ENCODE data around the gene TMEM219.

TMEM219 gene

DNA sequence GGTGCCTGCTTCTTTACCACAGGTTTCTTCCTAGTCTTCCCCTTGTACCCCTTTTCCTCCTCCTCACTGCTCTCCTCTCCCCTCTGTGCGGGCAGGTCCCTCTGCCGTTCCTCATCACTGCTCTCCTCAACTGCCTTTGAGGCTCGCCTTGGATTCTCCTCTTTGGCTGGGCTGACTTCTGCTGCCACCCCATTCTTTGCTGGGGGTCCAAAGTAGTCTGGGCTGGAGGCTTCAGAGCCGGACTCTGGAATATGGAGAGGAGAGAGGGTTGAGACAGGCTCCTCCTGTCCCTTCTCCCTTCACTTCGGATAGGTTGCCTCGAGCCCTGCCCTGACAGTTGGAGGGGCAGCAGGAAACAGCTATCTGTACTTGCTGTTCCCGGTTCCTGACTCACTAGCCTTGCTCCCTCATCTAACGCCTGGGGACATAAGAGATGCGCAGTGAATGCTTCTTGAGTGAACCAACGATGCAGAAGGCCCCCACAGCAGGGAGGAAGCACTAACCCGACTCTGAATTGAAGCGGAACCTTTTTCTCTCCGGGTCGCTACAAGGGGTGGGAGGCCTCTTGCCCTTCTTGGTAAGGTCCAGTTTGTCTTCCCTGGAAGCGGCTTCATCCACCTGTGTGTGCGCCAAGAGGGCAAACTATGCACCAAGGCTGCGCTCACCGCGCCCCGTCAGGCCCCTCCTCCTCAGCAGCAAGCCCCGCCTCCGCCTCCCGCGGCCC is 32.9 kb downstream of the TMEM219 start:
- Histone ChIP-seq H3K9me3 (ENCODE audit: severe bottlenecking) (no peaks in the 10 kb centered on the region), H3K36me3 (ENCODE audit: low read depth) (peaks cover 24% of the 10 kb centered on the region), H3K27me3 (ENCODE audit: insufficient read depth, poor library complexity, severe bottlenecking) (no peaks in the 10 kb centered on the region), H3K4me1 (ENCODE audit: insufficient read depth, poor library complexity, severe bottlenecking) (peaks cover 5% of the 10 kb centered on the region), H3K4me3 (ENCODE audit: severe bottlenecking) (peak overlapping the region; percentile 77), H3K27ac (ENCODE audit: poor library complexity, severe bottlenecking) (peak overlapping the region; percentile 89)
- DNase-seq (ENCODE audit: low spot score) (peak; percentile 75), ATAC-seq (ENCODE audit: low read depth) (peak; percentile 68)
- TF ChIP-seq, protein P1, sequence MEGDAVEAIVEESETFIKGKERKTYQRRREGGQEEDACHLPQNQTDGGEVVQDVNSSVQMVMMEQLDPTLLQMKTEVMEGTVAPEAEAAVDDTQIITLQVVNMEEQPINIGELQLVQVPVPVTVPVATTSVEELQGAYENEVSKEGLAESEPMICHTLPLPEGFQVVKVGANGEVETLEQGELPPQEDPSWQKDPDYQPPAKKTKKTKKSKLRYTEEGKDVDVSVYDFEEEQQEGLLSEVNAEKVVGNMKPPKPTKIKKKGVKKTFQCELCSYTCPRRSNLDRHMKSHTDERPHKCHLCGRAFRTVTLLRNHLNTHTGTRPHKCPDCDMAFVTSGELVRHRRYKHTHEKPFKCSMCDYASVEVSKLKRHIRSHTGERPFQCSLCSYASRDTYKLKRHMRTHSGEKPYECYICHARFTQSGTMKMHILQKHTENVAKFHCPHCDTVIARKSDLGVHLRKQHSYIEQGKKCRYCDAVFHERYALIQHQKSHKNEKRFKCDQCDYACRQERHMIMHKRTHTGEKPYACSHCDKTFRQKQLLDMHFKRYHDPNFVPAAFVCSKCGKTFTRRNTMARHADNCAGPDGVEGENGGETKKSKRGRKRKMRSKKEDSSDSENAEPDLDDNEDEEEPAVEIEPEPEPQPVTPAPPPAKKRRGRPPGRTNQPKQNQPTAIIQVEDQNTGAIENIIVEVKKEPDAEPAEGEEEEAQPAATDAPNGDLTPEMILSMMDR (IDR thresholded peaks at IDR 0.05; ENCODE audit: poor library complexity, severe bottlenecking) = no peak

DNA sequence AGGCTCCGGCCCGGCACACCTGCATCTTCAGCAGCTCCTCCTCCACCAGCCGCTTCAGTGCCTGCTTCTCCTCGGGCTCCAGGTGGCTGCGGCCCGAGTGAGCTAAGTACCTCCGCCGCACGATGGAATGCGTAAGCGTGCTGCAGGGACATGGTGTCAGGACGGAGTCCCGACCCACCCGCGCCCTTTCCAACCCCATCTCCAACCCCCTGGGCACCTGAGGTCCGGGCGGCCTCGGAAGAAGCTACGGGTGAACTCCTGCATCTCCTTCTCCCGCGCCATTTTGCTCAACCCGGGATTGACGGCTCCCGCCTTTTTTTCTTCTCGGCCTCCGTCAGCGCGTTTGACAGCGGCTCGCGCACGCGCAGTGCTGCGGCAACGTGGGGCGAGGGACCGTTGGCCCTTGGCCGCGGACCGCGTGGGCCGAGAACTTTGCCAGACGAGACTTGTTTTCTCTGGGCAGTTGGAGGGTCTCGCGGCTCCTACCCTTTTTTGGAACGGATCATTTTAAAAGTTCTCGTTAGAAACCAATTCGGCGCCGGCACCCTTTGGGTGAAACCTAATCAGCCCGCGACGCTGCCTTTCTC is 33.5 kb downstream of the TMEM219 start, which contains the start of gene HIRIP3:
Gene HIRIP3 (minus strand): TSS at position 294 of the 587 bp plus-strand sequence. CDS start 12 bp downstream, at position 282.
- H3K27me3 ChIP-seq (ENCODE audit: insufficient read depth, poor library complexity, severe bottlenecking) = no peaks in the 10 kb centered on the region
- ATAC-seq (ENCODE audit: low read depth) (peak; percentile 30), DNase-seq (ENCODE audit: low spot score) (peak; percentile 86)
- H3K4me3 ChIP-seq (ENCODE audit: severe bottlenecking) = peak within 1 kb of the TSS; percentile 77
- no peaks in the 10 kb centered on the region for H3K9me3 ChIP-seq (ENCODE audit: severe bottlenecking)
- H3K27ac ChIP-seq (ENCODE audit: poor library complexity, severe bottlenecking) = peak within 1 kb of the TSS; percentile 89
- TF ChIP-seq, protein P1 (IDR thresholded peaks at IDR 0.05; ENCODE audit: poor library complexity, severe bottlenecking) = no peak
- peaks cover 19% of the 10 kb centered on the region for H3K36me3 ChIP-seq (ENCODE audit: low read depth)
- H3K4me1 ChIP-seq (ENCODE audit: insufficient read depth, poor library complexity, severe bottlenecking) = peaks cover 5% of the 10 kb centered on the region

DNA sequence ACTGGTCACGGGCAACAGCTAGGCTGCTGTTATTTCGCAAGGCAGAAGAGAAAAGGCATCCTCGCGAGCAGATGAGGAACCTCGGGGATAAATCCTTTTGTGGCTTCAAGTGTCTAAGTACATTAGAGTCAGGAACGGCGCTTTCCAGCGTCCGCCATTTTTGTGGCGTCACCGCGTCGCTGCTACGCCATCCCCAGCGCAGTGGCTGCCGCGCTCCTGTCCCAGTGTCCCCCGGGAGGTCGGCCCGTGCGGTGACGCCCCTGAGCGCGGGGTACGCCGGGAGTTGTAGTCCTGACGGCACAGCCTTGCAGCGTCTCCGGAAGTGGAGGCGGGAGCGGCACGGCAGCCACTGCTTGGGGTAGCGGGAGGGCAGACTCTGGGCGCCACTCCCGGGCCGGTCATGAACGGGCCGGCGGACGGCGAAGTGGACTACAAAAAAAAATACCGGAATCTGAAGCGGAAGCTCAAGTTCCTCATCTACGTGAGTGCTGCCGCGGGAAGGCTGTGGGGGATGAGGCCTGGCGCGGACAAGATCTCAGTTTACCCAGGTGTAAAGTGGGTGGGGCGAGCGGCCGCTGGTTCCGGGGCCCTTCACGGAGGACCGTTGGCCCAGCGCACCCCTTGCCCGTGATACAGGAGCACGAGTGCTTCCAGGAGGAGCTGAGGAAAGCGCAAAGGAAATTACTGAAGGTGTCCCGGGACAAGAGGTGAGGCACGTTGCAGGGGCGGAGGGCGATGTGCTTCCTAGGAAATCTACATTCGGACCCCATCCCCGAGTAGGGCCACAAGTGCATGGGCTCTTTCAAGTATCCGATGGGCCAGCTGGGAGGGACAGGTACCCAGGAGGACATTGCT is 34.3 kb downstream of the TMEM219 start, which contains the start of gene INO80E:
Gene INO80E (plus strand): TSS at position 331 of the 855 bp plus-strand sequence. CDS start 70 bp downstream, at position 401.
- peak; percentile 87 for ATAC-seq (ENCODE audit: low read depth)
- DNase-seq (ENCODE audit: low spot score) = peak; percentile 98
- TF ChIP-seq, protein P1 (IDR thresholded peaks at IDR 0.05; ENCODE audit: poor library complexity, severe bottlenecking) = no peak
- Histone ChIP-seq H3K4me1 (ENCODE audit: insufficient read depth, poor library complexity, severe bottlenecking) (peaks cover 5% of the 10 kb centered on the region), H3K36me3 (ENCODE audit: low read depth) (peaks cover 23% of the 10 kb centered on the region), H3K27ac (ENCODE audit: poor library complexity, severe bottlenecking) (peak within 1 kb of the TSS; percentile 89), H3K9me3 (ENCODE audit: severe bottlenecking) (no peaks in the 10 kb centered on the region), H3K4me3 (ENCODE audit: severe bottlenecking) (peak within 1 kb of the TSS; percentile 77), H3K27me3 (ENCODE audit: insufficient read depth, poor library complexity, severe bottlenecking) (no peaks in the 10 kb centered on the region)

DNA sequence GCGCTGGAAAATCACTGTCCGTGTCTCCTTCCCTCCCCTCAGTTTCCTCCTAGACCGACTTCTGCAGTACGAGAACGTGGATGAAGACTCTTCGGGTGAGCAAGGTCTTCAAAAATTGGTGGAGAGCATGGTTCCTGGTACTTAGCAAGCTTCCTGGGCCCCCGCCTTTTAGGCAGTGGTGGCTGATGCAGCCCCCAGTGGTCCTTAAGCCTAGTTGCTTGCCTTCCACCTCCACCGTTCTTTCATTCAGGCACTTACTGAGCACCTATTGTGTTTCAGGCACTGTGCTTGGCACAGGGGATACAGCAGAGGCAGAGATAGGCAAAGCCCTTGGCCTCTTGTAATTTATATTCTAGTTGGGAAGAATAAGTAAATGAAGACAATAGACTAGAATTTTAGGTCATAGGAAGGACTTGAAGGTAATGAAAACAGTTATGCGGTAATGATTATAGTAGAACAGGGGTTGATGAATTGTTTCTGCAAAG is 34.9 kb downstream of the TMEM219 start:
- no peak for ATAC-seq (ENCODE audit: low read depth)
- H3K4me3 ChIP-seq (ENCODE audit: severe bottlenecking) = peak overlapping the region; percentile 77
- peak overlapping the region; percentile 89 for H3K27ac ChIP-seq (ENCODE audit: poor library complexity, severe bottlenecking)
- no peaks in the 10 kb centered on the region for H3K27me3 ChIP-seq (ENCODE audit: insufficient read depth, poor library complexity, severe bottlenecking)
- TF ChIP-seq, protein P1 (IDR thresholded peaks at IDR 0.05; ENCODE audit: poor library complexity, severe bottlenecking) = no peak
- H3K4me1 ChIP-seq (ENCODE audit: insufficient read depth, poor library complexity, severe bottlenecking) = peaks cover 5% of the 10 kb centered on the region
- H3K9me3 ChIP-seq (ENCODE audit: severe bottlenecking) = no peaks in the 10 kb centered on the region
- DNase-seq (ENCODE audit: low spot score) = no peak
- H3K36me3 ChIP-seq (ENCODE audit: low read depth) = peaks cover 23% of the 10 kb centered on the region

All from RWPE2 (cell line).